ENCODE data around the gene KRT6C. TPM values are rescaled to one million over a fixed set of nuclear protein-coding genes. Genes with fewer than 3 reads are reported as not detected.
A peak's percentile ranks its signal among the peaks of the same experiment; 100 is the strongest.

The KRT6C gene
- total RNA-seq, 2 donors from 2014 or later = not detected

DNA sequence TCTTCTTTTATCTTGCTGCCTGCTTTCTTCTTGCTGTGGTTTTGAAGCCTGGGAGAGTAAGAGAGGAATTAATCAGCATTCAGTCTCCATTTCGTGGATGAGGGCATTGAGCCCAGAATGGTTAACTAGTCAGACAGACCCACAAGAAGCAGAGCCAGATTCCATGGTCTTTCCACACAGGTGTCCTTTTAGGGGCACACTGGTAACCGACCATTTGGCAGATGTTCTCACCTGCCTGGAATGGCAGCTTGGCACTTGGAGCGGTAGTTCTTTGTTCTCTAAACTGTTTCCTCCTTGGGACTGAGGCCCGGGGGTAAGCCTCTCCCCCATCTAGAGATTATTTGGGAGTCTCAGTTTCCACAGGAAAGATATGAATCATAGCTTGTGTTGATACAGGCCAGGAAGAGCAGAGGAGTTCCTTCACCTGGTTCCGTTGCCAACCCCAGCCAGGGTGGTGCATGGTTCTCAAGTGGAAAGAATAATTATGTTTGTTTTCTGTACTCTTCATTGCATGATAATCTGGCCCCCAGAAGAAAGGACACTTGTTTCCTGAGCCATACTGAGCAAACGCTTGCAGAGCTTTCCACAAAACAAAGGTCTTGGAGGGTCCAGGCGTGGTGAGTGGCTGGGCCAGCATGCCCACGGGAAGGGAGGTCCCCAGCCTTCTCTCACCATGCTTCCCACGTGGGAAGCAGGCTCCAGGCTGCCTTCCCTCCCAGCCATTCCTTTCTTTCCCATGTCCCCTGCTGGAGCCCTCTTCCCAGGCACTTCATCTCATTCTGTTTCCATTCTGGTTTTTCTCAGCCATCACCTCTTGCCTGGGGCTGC, 37.4 kb downstream of the KRT6C start:
- H3K4me1 ChIP-seq = no peaks in the 10 kb centered on the region
- DNase-seq (ENCODE audit: low spot score) = peak; percentile 57
- H3K9me3 ChIP-seq = no peaks in the 10 kb centered on the region
- TF ChIP-seq, protein P1, sequence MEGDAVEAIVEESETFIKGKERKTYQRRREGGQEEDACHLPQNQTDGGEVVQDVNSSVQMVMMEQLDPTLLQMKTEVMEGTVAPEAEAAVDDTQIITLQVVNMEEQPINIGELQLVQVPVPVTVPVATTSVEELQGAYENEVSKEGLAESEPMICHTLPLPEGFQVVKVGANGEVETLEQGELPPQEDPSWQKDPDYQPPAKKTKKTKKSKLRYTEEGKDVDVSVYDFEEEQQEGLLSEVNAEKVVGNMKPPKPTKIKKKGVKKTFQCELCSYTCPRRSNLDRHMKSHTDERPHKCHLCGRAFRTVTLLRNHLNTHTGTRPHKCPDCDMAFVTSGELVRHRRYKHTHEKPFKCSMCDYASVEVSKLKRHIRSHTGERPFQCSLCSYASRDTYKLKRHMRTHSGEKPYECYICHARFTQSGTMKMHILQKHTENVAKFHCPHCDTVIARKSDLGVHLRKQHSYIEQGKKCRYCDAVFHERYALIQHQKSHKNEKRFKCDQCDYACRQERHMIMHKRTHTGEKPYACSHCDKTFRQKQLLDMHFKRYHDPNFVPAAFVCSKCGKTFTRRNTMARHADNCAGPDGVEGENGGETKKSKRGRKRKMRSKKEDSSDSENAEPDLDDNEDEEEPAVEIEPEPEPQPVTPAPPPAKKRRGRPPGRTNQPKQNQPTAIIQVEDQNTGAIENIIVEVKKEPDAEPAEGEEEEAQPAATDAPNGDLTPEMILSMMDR (IDR thresholded peaks at IDR 0.05) = no peak
- no peaks in the 10 kb centered on the region for H3K27me3 ChIP-seq
- H3K36me3 ChIP-seq = no peaks in the 10 kb centered on the region
- no peak overlapping the region for H3K4me3 ChIP-seq
- H3K27ac ChIP-seq = no peak overlapping the region

DNA sequence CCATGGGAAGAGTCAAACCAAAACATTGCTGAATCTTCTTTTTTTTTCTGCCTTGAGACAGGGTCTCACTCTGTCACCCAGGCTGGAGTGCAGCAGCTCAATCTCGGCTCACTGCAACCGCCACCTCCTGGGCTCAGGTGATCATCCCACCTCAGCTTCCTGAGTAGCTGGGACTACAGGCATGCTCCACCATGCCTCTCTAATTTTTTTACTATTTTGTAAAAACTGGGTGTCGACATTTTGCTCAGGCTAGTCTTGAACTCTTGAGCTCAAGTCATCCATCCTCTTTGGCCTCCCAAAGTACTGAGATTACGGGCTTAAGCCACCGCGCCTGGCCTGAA, 38.0 kb downstream of the KRT6C start:
- no peak overlapping the region for H3K4me3 ChIP-seq
- no peaks in the 10 kb centered on the region for H3K27me3 ChIP-seq
- TF ChIP-seq, protein P1 (IDR thresholded peaks at IDR 0.05) = no peak

DNA sequence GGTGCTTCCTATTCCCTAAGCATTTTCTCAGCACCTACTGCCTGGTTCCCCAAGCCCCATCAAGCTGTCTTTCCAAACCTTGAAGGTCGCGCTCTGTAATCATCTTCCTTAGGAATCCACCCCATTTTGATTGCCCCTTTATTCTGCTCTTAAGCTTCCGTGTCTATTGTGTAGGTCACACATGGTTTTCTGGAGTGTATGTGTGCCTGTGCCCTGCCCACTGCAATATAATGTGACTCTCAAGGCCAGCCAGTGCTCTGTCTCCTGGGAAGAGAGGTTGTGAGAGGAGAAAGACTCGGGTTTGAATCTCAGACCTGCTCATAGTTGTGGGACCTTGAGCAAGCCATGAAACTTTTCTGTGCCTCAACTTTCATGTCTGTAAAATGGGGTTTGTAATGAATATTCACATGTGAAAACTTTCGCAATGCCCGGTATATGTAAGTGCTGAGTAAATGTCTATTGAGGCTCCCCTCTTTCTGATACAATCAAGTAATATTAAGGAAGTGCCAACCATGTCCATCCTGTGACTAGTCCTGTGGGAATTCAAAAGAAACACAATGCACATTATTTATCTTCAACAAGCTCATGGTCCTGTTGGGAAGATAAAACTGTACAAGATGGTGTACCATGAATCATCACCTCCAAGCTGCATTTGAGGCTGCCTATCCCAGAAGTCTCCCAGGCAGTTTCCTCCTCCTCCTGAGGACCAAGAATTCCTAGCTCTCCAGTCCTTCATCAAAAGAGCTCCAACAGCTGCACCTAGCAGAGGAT, 38.7 kb downstream of the KRT6C start:
- no peaks in the 10 kb centered on the region for H3K4me1 ChIP-seq
- H3K9me3 ChIP-seq = no peaks in the 10 kb centered on the region
- H3K27ac ChIP-seq = no peak overlapping the region
- H3K36me3 ChIP-seq = no peaks in the 10 kb centered on the region
- H3K27me3 ChIP-seq = no peaks in the 10 kb centered on the region
- no peak overlapping the region for H3K4me3 ChIP-seq
- TF ChIP-seq, protein P1 (IDR thresholded peaks at IDR 0.05) = no peak
- no peak for DNase-seq (ENCODE audit: low spot score)

More for the DNA sequence above, 38.0 kb downstream of the KRT6C start:
- no peaks in the 10 kb centered on the region for H3K4me1 ChIP-seq
- no peak overlapping the region for H3K27ac ChIP-seq
- no peaks in the 10 kb centered on the region for H3K9me3 ChIP-seq
- H3K36me3 ChIP-seq = no peaks in the 10 kb centered on the region
- DNase-seq (ENCODE audit: low spot score) = no peak

DNA sequence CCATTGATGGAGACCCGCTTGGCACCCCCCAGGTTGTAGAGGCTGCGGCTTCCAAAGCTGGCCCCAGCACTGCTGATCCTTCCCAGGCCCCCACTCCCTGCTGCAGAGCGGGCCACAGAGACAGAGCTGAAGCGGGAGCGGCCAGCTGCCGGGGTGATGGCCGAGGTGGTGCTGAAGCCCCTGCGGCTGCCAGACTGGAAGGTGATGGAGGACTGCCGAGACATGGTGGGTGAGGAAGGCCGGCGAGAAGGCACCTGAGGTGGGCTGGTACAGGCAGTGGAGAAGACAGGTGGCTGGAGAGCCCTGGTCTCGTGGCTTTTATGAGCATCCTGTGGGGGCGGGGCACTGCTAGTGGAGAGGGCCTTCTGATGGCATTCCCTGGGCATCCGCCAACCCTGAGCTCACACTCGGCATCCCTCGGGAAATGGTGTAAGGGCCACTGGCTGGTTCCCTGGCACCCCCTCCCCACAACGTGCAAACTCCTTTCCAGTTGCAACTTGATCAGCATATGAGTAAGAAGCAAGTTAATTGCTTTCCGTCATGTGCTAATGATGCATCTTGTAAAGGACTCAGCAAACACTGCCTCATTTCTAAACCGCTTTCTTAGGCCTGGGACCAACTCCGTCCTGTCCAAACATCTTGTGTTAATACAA, 39.4 kb downstream of the KRT6C start, which contains the start of gene KRT75:
Gene KRT75, minus strand, starts transcription at position 291 of the 653 bp plus-strand sequence. Its CDS starts 67 bp downstream, at position 224.
- H3K4me1 ChIP-seq = no peaks in the 10 kb centered on the region
- TF ChIP-seq, protein P1 (IDR thresholded peaks at IDR 0.05) = no peak
- H3K4me3 ChIP-seq = no peak within 1 kb of the TSS
- H3K9me3 ChIP-seq = no peaks in the 10 kb centered on the region
- H3K27me3 ChIP-seq = no peaks in the 10 kb centered on the region
- no peak within 1 kb of the TSS for H3K27ac ChIP-seq
- DNase-seq (ENCODE audit: low spot score) = no peak
- no peaks in the 10 kb centered on the region for H3K36me3 ChIP-seq

DNA sequence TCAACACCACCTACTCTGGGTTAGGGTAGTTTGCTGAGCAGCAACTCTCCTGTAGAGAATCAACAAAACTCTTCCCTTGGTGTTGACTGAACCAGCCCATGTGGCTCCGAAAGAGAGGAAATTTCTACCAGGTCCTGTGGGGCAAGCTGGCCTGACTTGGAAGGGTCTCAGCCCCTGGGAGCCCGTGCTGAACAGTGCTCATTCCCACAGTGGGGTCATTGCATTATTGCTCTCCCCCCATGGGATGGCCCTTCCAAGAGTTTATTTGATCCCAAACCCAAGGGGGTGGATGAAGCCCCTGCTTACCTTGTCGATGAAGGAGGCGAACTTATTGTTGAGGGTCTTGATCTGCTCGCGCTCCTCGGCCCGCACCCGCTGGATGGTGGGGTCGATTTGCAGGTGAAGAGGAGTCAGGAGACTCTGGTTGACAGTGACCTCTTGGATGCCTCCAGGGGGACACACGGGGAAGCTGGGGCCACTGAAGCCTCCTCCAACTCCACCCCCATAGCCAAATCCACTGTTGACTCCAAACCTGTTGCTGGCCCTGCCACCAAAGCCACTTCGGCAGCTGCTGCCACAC, 40.0 kb downstream of the KRT6C start:
- TF ChIP-seq, protein P1 (IDR thresholded peaks at IDR 0.05) = no peak
- no peak overlapping the region for H3K4me3 ChIP-seq
- H3K4me1 ChIP-seq = no peaks in the 10 kb centered on the region
- no peaks in the 10 kb centered on the region for H3K36me3 ChIP-seq
- no peaks in the 10 kb centered on the region for H3K27me3 ChIP-seq
- no peak overlapping the region for H3K27ac ChIP-seq
- no peak for DNase-seq (ENCODE audit: low spot score)
- no peaks in the 10 kb centered on the region for H3K9me3 ChIP-seq
